Astrocyte (in vitro differentiated cells and primary cell): Measurements from ENCODE around the gene CR2. TPM values are rescaled to one million over a fixed set of nuclear protein-coding genes. Genes with fewer than 3 reads are reported as not detected.

Experiments used
- DNase-seq: peaks from one replicate; pipeline ENCODE4 v3.0.0-alpha.2; 2010; ENCODE audit warnings: low read depth
- FAIRE-seq: peaks from 2 replicates; lab custom pipeline; 2011; peaks lifted over from hg19 to GRCh38; lab: Jason Lieb, UNC
- H2AFZ ChIP-seq: 2 replicates; pipeline ENCODE4 v1.6.0; 2012; ENCODE audit warnings: low read depth, low read length, inconsistent platforms
- H3K27ac ChIP-seq: 2 replicates; pipeline ENCODE4 v1.5.1; 2011; ENCODE audit warnings: low read depth, low read length, inconsistent platforms
- H3K27me3 ChIP-seq: 2 replicates; pipeline ENCODE4 v1.6.0; 2011; ENCODE audit warnings: low read length, inconsistent platforms; ENCODE audit not compliant: insufficient read depth
- H3K36me3 ChIP-seq: 2 replicates; pipeline ENCODE4 v1.5.1; 2011; ENCODE audit warnings: low read length, inconsistent platforms; ENCODE audit not compliant: insufficient read depth
- H3K4me1 ChIP-seq: 2 replicates; pipeline ENCODE4 v1.5.1; 2011; ENCODE audit warnings: low read length, inconsistent platforms; ENCODE audit not compliant: insufficient read depth
- H3K4me2 ChIP-seq: 2 replicates; pipeline ENCODE4 v1.6.0; 2012; ENCODE audit warnings: low read length, inconsistent platforms
- H3K4me3 ChIP-seq: 2 replicates; pipeline ENCODE4 v1.5.1; 2011; ENCODE audit warnings: low read depth, mild to moderate bottlenecking, low read length, inconsistent platforms; ENCODE audit not compliant: insufficient read depth
- H3K79me2 ChIP-seq: 2 replicates; pipeline ENCODE4 v1.6.0; 2012; ENCODE audit warnings: mild to moderate bottlenecking, low read length, inconsistent platforms; ENCODE audit not compliant: insufficient read depth
- H3K9ac ChIP-seq: 2 replicates; pipeline ENCODE4 v1.6.0; 2012; ENCODE audit warnings: mild to moderate bottlenecking, low read length, inconsistent platforms
- H3K9me3 ChIP-seq: 2 replicates; pipeline ENCODE4 v1.5.1; 2012; ENCODE audit warnings: low read depth, mild to moderate bottlenecking, low read length, inconsistent platforms; ENCODE audit not compliant: insufficient read depth
- H4K20me1 ChIP-seq: 2 replicates; pipeline ENCODE4 v1.6.0; 2012; ENCODE audit warnings: low read length, inconsistent platforms; ENCODE audit not compliant: insufficient read depth
- H3K27ac Mint-ChIP-seq: one replicate; pipeline ENCODE4 v1.8.0; 2021; ENCODE audit warnings: mild to moderate bottlenecking, mixed read lengths; ENCODE audit not compliant: unreplicated experiment
- H3K27me3 Mint-ChIP-seq: one replicate; pipeline ENCODE4 v1.8.0; 2021; ENCODE audit warnings: low read depth, mixed read lengths; ENCODE audit not compliant: unreplicated experiment
- H3K36me3 Mint-ChIP-seq: one replicate; pipeline ENCODE4 v1.8.0; 2021; ENCODE audit warnings: low read depth, mixed read lengths; ENCODE audit not compliant: unreplicated experiment
- H3K4me1 Mint-ChIP-seq: one replicate; pipeline ENCODE4 v1.8.0; 2021; ENCODE audit warnings: low read depth, mixed read lengths; ENCODE audit not compliant: unreplicated experiment
- H3K4me3 Mint-ChIP-seq: one replicate; pipeline ENCODE4 v1.8.0; 2021; ENCODE audit warnings: mild to moderate bottlenecking, moderate library complexity, mixed read lengths; ENCODE audit not compliant: unreplicated experiment
- H3K9me3 Mint-ChIP-seq: one replicate; pipeline ENCODE4 v1.8.0; 2021; ENCODE audit warnings: mild to moderate bottlenecking, mixed read lengths; ENCODE audit not compliant: unreplicated experiment
- EZH2 ChIP-seq: IDR thresholded peaks from 2 replicates; pipeline ENCODE4 v1.6.1; 2012; ENCODE audit warnings: mild to moderate bottlenecking, low read length, inconsistent platforms; ENCODE audit not compliant: insufficient read depth
- total RNA-seq: library from RNA; stranded (reverse); gene quantifications from 2 replicates; pipeline ENCODE4 v1.2.1, GENCODE V29; 2021
- TF ChIP-seq, protein P1 (sequence below): IDR thresholded peaks from 2 replicates; pipeline ENCODE4 v1.5.1; 2011; ENCODE audit warnings: low read depth, mild to moderate bottlenecking, inconsistent platforms, low read length, moderate library complexity; ENCODE audit not compliant: insufficient read depth

Gene CR2
- total RNA-seq, 1 donor from 2014 or later: 0.09 TPM

DNA sequence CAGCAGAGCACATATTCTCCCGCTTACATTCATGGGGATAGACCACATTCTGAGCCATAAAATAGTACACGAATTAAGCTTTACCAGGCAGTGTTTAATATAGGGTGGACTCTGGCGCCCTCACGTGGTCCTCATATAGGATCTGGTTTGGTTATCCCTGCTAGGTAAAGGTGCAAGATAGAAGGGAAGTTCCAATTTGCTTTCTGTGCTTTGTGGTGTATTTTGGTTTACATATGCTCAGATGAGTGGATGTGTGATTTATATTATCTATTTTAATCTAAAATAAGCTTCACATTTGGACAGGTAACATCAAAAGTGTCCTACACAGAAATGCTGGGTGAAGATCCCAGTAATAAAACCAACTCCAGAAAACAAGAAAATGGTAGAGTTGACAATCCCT, 45.4 kb downstream of the CR2 start:
- TF ChIP-seq EZH2: no peak
- TF ChIP-seq, protein P1, sequence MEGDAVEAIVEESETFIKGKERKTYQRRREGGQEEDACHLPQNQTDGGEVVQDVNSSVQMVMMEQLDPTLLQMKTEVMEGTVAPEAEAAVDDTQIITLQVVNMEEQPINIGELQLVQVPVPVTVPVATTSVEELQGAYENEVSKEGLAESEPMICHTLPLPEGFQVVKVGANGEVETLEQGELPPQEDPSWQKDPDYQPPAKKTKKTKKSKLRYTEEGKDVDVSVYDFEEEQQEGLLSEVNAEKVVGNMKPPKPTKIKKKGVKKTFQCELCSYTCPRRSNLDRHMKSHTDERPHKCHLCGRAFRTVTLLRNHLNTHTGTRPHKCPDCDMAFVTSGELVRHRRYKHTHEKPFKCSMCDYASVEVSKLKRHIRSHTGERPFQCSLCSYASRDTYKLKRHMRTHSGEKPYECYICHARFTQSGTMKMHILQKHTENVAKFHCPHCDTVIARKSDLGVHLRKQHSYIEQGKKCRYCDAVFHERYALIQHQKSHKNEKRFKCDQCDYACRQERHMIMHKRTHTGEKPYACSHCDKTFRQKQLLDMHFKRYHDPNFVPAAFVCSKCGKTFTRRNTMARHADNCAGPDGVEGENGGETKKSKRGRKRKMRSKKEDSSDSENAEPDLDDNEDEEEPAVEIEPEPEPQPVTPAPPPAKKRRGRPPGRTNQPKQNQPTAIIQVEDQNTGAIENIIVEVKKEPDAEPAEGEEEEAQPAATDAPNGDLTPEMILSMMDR: peak; percentile 85
- H3K79me2 ChIP-seq: no peaks in the 10 kb centered on the region
- no peak overlapping the region for H2AFZ ChIP-seq
- H3K4me3 ChIP-seq: no peak overlapping the region
- Mint-ChIP-seq H3K9me3 (no peaks in the 10 kb centered on the region), H3K27me3 (peaks cover 23% of the 10 kb centered on the region), H3K36me3 (no peaks in the 10 kb centered on the region), H3K27ac (no peak overlapping the region), H3K4me1 (peaks cover 7% of the 10 kb centered on the region), H3K4me3 (no peak overlapping the region)
- no peaks in the 10 kb centered on the region for H3K9me3 ChIP-seq
- no peak overlapping the region for H3K27ac ChIP-seq
- no peaks in the 10 kb centered on the region for H3K36me3 ChIP-seq
- no peak overlapping the region for H3K9ac ChIP-seq
- peaks cover 7% of the 10 kb centered on the region for H3K4me1 ChIP-seq
- H3K4me2 ChIP-seq: no peak overlapping the region
- FAIRE-seq (no peak), DNase-seq (peak; percentile 20)
- no peaks in the 10 kb centered on the region for H4K20me1 ChIP-seq
- peaks cover 39% of the 10 kb centered on the region for H3K27me3 ChIP-seq

DNA sequence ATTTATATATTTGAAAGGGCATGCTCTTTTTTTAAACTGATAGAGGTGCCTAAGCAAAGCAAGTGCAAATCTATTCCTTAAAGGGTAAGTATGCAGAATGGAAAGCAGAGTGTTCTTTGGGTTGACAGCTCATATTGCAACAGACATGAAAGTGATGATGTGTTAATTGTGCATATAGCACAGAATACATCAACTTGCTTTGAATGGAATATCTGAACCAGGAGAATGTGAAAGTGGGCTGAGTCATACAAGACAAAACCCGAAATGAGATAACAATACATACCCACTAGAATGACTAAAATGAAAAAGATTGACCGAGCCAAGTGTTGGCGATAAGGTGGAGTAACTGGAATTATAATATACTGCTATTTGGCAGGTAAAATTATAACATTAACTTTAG, 46.2 kb downstream of the CR2 start:
- H3K27me3 ChIP-seq: peaks cover 39% of the 10 kb centered on the region
- H3K27me3 Mint-ChIP-seq: peaks cover 23% of the 10 kb centered on the region
- TF ChIP-seq, protein P1: no peak
- TF ChIP-seq EZH2: no peak

GRCh38 chr1:207501071-207501470, 46.9 kb downstream of the CR2 start:
- FAIRE-seq (no peak), DNase-seq (no peak)
- no peaks in the 10 kb centered on the region for H3K9me3 Mint-ChIP-seq
- H3K27me3 Mint-ChIP-seq: peaks cover 15% of the 10 kb centered on the region
- Histone ChIP-seq H2AFZ (no peak overlapping the region), H3K9ac (no peak overlapping the region), H3K79me2 (no peaks in the 10 kb centered on the region), H3K9me3 (no peaks in the 10 kb centered on the region), H3K4me3 (no peak overlapping the region), H3K36me3 (no peaks in the 10 kb centered on the region), H4K20me1 (no peaks in the 10 kb centered on the region), H3K27me3 (peaks cover 35% of the 10 kb centered on the region), H3K4me2 (no peak overlapping the region), H3K4me1 (peaks cover under 1% of the 10 kb centered on the region), H3K27ac (no peak overlapping the region)
- TF ChIP-seq, protein P1: no peak
- no peak for TF ChIP-seq EZH2
- H3K27ac Mint-ChIP-seq: no peak overlapping the region
- H3K4me3 Mint-ChIP-seq: no peak overlapping the region
- no peaks in the 10 kb centered on the region for H3K36me3 Mint-ChIP-seq
- H3K4me1 Mint-ChIP-seq: peaks cover 5% of the 10 kb centered on the region

More for the DNA sequence above, 46.2 kb downstream of the CR2 start:
- Histone ChIP-seq H3K4me2 (no peak overlapping the region), H3K4me3 (no peak overlapping the region), H3K36me3 (no peaks in the 10 kb centered on the region), H2AFZ (no peak overlapping the region), H3K27ac (no peak overlapping the region), H3K9me3 (no peaks in the 10 kb centered on the region), H3K9ac (no peak overlapping the region), H4K20me1 (no peaks in the 10 kb centered on the region), H3K79me2 (no peaks in the 10 kb centered on the region), H3K4me1 (peaks cover 7% of the 10 kb centered on the region)
- FAIRE-seq (no peak), DNase-seq (no peak)
- no peaks in the 10 kb centered on the region for H3K9me3 Mint-ChIP-seq
- no peaks in the 10 kb centered on the region for H3K36me3 Mint-ChIP-seq
- H3K4me3 Mint-ChIP-seq: no peak overlapping the region
- peaks cover 7% of the 10 kb centered on the region for H3K4me1 Mint-ChIP-seq
- H3K27ac Mint-ChIP-seq: no peak overlapping the region
